Stimulated activated CD4-positive, alpha-beta T cell treated with anti-CD3 and anti-CD28 coated beads, Interleukin-1b, Interleukin-23, amount 100 ng/mL, for 1 hour (primary cell): ENCODE results near the gene DLG4.

Experiments
- DNase-seq, 2 donors: peaks; one replicate each; pipeline ENCODE4 v3.0.0-alpha.2; 2020; ENCODE audit warnings: low read depth in 2 of 2

DLG4 gene

GRCh38 chr17:7219812-7220592, at the start of gene DLG4, which contains the start of gene ACADVL:
TSS of gene DLG4 (minus strand) at chr17:7219836.
TSS of gene ACADVL (plus strand) at chr17:7219938. CDS start at chr17:7219985, 47 bp downstream.
- DNase-seq: no peak

GRCh38 chr17:7266784-7267183, 47.1 kb upstream of the DLG4 start:
- DNase-seq: no peak

- no peak for DNase-seq
Observed at GRCh38 chr17:7263801-7264078, 44.1 kb upstream of the DLG4 start.

GRCh38 chr17:7262935-7263800, 43.5 kb upstream of the DLG4 start:
- no peak for DNase-seq

- DNase-seq: no peak
Observed at GRCh38 chr17:7262192-7262934, 42.7 kb upstream of the DLG4 start, which contains the start of gene CLDN7. TSS of gene CLDN7 (minus strand) at chr17:7262478. CDS start at chr17:7262043, 435 bp downstream.

- no peak for DNase-seq
Observed at GRCh38 chr17:7261379-7262191, 41.9 kb upstream of the DLG4 start.

- no peak for DNase-seq
Observed at GRCh38 chr17:7260651-7261378, 41.2 kb upstream of the DLG4 start.

- no peak for DNase-seq
Observed at GRCh38 chr17:7260151-7260550, 40.5 kb upstream of the DLG4 start.

- no peak for DNase-seq
Observed at GRCh38 chr17:7259555-7259889, 39.9 kb upstream of the DLG4 start.

- DNase-seq: no peak
Observed at GRCh38 chr17:7258731-7259554, 39.3 kb upstream of the DLG4 start.

GRCh38 chr17:7256766-7257456, 37.3 kb upstream of the DLG4 start:
- DNase-seq: no peak

GRCh38 chr17:7254511-7254910, 34.9 kb upstream of the DLG4 start:
- DNase-seq: no peak

- DNase-seq: no peak
Observed at GRCh38 chr17:7253082-7253481, 33.4 kb upstream of the DLG4 start.

- peak; percentile 59 to 68 for DNase-seq
Observed at GRCh38 chr17:7252176-7253043, 32.8 kb upstream of the DLG4 start, which contains the start of gene ELP5. TSS of gene ELP5 (plus strand) at chr17:7252215. CDS start at chr17:7252551, 336 bp downstream.

- DNase-seq: peak; percentile 95 to 99
Observed at GRCh38 chr17:7251661-7252175, 32.1 kb upstream of the DLG4 start, which contains the start of gene CTDNEP1. TSS of gene CTDNEP1 (minus strand) at chr17:7251734. CDS start at chr17:7251296, 438 bp downstream.

- no peak for DNase-seq
Observed at GRCh38 chr17:7250695-7251627, 31.3 kb upstream of the DLG4 start.

- DNase-seq: no peak
Observed at GRCh38 chr17:7249830-7250229, 30.2 kb upstream of the DLG4 start.
